ENCODE measurements around the gene CZIB.
A peak's percentile ranks its signal among the peaks of the same experiment; 100 is the strongest.
"Not testable (repeated sequence)": the region's sequence is repeated elsewhere in the genome, so short reads cannot be mapped to it uniquely, and the experiment has no call there.

Gene CZIB

DNA sequence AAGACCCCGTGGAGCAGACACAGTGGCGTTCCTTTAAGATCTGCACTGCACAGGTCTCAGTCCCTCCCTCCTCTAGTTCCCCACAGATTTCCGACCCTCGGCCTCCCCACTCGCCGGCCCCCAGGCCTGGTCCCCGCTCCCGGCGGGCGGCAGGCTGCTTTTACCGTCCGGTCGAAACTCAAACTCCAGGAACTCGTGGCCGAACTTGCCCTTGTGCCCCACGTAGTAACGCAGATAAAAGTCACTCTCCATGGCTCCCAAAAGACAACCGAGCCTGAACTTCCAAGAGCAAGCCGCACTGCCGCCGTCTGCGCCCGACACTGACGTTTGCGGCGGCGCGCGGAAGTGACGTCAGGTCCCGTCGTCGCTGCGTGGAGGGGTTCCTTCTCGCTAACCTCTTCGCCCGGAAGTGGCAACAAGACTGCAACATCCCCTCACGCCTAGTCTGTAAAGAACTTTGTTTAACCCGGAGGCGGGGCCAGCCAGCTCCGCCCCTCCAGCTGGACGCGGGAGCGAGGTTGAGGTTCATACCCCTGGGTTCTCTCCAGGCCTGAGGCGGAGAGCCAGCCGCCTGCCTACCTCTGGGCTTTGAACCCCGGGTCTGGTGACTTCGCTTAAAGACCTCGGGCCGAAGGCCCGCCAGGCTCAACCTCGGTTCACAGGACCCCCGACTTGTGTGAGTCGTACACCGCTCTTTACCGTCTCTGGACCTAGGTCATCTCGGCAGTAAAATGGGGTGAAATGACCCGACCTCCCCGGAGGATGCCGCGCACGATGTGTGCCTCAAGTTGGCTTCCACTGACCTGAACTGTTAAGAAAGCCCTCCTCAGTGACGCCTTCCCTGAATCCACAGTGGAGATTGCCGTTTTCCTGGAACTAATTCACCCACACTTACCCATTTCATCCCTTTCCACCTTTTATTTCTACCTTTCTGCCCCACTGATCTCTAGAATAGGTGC, 18.0 kb upstream of the CZIB start, which contains the start of gene MAGOH:
Gene MAGOH (minus strand): TSS at position 322 of the 959 bp plus-strand sequence. CDS start 70 bp downstream, at position 252.
- peak; percentile 93 for DNase-seq (ENCODE audit: low read depth)

DNA sequence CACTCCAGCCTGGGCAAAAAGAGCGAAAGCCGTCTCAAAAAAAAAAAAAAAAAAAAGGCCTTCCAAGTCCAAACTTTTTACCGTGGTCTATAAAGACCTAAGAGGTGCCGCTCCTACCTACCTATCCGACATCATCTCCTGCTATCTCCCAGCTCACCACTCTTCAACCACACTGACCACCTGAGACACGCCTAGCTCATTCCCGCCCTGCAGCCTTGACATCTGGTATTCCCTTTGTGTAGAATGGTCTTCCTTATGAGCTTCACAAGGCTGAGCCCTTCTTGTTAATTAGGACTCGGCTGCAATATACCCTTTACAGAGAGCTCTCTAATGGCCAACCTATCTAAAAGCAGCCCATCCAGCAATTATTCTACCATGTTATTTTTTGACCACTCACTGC, 17.2 kb upstream of the CZIB start:
- no peak for DNase-seq (ENCODE audit: low read depth)

DNA sequence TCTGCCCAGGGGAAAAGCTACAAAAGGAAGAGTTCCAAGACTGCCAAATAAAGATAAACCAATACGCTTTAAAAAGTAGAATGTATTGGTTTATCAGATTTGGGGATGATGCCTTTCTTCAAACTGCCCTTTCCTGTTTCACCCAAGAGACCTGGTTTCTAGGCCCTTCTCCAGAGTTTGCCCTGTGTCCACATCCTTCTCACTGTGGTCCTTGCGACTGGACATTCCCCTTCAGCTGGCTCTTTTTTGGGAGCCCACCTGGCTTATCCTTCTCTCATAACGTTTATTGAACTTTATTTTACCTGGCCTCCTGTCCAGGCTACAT, 490 bp upstream of the CZIB start:
- no peak for DNase-seq (ENCODE audit: low read depth)

DNA sequence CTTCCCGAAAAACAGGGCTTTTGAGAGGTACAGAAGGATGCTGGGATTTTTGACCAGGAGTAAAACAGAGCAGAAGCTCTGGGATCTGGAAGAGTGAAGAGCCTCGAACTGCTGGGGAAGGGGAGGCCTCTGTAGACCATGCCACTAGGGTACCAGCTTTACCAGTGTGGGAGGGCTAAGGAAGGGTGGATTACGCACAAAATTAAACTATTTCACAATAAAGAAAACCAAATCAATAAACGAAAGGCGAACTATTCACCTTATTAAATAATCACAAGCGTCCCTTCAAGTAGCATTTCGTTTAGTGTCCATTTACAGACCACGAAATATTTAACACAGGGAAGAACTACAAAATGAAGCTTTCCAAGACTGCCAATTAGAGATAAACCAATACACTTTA, 723 bp downstream of the CZIB start:
- no peak for DNase-seq (ENCODE audit: low read depth)

DNA sequence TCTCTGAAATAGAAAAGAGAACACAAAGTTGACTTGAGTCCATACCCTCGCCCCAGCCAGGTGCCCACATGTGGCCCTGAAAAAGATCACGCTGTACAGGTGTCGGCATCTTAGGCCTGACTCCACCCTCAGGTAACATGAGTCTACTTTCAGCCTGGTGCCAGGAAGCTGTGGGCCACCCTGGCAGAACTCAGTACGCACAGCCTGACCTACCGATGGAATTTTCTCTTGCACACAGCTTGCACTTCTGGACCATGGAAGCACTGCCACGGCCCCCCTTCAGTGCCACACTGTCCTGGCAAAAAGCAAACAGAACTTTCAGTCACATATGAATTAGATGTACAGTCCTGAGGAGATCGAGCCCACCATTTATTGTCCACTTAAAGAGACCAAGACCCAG, 2.2 kb downstream of the CZIB start:
- DNase-seq (ENCODE audit: low read depth), result no peak

DNA sequence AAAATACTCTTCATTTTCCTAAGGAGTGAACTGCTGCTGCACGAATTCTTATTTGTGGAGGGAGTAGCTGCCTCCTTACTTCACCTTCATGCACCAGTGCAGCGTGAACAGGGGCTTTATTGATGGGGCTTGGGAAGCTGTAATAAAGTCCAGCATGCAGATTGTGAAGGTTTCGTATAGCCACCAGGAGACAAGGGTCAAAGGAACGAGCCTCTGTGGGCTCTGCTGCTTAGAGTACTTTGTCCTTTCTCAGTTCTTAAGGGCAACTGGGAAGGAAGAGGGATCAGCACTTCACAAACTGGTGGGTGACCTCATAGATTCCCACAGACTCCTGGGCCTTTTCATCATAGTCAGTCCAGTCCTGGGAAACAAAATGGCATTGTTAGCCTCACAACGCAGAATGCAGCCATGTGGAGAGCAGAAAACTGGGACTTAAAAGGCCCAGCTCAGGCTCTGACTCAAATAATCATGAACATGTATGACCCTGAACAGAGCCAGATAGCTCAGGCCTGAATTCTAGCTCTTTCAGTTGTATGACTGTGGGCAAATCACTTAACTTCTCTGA, 6.0 kb downstream of the CZIB start:
- no peak for DNase-seq (ENCODE audit: low read depth)

DNA sequence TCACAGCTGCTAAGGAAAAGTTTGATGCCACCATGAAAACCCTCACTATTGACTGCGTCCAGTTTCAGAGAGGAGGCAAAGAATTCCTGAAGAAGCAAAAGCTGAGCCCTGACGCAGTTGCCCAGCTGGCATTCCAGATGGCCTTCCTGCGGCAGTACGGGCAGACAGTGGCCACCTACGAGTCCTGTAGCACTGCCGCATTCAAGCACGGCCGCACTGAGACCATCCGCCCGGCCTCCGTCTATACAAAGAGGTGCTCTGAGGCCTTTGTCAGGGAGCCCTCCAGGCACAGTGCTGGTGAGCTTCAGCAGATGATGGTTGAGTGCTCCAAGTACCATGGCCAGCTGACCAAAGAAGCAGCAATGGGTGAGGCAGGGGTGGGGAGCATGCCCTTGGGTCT, 9.5 kb downstream of the CZIB start:
- no peak for DNase-seq (ENCODE audit: low read depth)

DNA sequence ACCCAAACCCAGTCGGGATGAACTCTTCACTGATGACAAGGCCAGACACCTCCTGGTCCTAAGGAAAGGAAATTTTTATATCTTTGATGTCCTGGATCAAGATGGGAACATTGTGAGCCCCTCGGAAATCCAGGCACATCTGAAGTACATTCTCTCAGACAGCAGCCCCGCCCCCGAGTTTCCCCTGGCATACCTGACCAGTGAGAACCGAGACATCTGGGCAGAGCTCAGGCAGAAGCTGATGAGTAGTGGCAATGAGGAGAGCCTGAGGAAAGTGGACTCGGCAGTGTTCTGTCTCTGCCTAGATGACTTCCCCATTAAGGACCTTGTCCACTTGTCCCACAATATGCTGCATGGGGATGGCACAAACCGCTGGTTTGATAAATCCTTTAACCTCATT, 10.1 kb downstream of the CZIB start:
- no peak for DNase-seq (ENCODE audit: low read depth)

DNA sequence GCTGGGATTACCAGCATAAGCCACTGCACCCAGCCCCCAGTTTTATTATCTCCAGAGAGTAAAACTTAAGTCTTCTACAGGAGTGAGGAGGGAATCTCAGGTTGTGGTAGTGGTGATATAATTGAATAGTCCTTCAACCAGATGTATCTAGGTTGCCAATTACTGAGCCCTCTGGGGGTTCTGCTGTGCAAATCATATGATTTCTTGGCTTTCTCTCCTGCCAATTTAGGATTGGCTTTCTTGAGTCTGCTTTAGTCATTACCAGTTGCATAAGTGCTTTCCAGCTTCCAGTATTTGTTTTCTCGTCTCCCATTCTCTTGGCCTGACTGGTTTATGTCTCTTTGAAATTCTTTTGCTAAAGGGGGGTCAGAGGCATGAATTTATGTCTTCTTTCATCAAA, 12.7 kb downstream of the CZIB start:
- no peak for DNase-seq (ENCODE audit: low read depth)

DNA sequence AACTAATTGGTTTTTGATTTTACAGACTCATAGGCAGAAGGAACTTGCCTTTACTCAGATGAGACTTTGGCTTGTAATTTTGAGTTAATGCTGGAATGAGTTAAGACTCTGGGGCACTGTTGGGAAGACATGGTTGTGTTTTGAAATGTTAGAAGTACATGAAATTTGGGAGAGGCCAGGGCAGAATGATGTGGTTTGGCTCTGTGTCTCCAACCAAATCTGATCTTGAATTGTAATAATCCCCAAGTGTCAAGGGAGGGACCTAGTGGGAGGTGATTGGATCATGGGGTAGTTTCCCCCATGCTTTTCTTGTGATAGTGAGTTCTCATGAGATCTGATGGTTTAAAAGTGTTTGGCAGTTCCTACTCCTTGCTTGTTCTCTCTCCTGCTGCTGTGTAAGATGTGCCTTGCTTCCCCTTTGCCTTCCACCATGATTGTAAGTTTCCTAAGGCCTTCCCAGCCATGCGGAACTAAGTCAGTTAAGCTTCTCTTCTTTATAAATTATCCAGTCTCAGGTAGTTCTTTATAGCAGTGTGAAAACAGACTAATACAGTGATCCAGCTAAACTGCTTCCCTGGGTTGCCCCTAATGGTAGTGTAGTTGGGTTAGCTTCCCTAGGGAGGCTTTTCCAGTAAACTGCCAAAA, 13.6 kb downstream of the CZIB start:
- DNase-seq (ENCODE audit: low read depth), result no peak

DNA sequence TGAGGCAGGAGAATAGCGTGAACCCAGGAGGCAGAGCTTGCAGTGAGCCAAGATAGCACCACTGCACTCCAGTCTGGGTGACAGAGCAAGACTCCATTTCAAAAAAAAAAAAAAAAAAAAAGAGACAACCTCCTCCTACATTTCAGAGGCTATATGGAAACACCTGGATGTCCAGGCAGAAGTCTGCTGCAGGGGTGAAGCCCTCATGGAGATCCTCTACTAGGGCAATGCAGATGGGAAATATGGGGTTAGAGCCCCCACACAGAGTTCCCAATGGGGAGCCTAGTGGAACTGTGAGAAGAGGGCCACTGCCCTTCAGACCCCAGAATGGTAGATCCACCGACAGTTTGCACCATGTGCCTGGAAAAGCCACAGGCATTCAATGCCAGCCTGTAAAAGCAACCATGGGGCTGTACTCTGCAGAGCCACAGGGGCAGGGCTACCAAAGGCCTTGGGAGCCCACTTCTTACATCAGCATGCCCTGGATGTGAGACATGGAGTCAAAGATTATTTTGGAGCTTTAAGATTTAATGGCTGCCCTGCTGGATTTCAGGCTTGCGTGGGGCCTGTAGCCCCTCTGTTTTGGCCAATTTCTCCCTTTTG, 14.2 kb downstream of the CZIB start:
- not testable (repeated sequence) for DNase-seq (ENCODE audit: low read depth)

DNA sequence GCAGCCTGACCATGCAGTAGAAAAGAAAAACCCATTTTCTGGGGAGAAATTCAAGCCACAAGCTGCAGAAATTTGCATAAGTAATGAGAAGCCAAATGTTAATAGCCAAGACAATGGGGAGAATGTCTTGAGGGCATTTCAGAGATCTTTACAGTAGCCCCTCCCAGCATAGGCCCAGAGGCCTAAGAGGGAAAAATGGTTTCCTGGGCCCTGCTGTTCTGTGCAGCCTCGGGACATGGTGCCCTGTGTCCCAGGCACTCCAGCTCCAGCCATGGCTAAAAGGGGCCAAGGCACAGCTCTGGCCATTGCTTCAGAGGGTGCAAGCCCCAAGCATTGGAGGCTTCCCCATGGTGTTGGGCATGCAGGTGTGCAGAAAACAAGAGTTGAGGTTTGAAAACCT, 14.9 kb downstream of the CZIB start:
- DNase-seq (ENCODE audit: low read depth), result not testable (repeated sequence)

DNA sequence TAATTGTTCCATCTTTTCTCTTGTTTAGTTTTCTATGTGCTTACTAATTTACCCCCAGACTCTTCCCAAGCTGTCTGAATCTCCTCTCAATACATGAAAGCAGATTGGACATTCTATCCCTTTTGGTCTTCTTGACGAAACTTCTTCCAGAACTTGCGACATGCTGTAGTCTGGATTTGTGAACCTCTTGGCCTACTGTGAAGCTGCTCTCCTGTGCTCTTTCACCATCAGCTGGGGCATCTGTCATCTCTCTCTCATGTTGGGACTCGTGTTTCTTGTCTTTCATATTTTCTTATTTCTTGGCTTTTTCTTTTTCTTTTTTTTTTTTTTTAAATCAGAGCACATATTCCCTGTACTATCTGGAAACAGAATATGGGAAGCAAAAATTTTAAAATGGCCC, 17.0 kb downstream of the CZIB start:
- DNase-seq (ENCODE audit: low read depth), result no peak

DNA sequence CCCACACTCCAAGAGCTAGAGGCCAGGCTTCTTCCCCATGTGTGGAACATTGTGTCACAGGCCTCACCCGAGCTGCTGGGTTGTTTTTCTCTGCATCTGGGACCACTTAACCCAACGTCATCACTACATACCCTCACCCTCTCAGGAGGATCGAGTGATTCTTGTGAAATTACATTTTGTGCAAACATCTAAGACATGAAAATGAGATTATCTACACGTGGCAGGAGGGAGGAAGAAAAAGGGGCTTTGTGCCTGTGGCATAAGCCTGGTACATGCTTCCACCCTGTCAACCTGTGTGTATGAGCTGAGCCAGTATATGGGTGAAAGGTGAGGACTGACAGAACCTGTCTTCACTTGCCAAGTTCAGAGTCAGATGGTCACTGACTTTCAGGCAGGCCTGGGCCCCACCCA, 22.2 kb downstream of the CZIB start:
- DNase-seq (ENCODE audit: low read depth), result no peak

DNA sequence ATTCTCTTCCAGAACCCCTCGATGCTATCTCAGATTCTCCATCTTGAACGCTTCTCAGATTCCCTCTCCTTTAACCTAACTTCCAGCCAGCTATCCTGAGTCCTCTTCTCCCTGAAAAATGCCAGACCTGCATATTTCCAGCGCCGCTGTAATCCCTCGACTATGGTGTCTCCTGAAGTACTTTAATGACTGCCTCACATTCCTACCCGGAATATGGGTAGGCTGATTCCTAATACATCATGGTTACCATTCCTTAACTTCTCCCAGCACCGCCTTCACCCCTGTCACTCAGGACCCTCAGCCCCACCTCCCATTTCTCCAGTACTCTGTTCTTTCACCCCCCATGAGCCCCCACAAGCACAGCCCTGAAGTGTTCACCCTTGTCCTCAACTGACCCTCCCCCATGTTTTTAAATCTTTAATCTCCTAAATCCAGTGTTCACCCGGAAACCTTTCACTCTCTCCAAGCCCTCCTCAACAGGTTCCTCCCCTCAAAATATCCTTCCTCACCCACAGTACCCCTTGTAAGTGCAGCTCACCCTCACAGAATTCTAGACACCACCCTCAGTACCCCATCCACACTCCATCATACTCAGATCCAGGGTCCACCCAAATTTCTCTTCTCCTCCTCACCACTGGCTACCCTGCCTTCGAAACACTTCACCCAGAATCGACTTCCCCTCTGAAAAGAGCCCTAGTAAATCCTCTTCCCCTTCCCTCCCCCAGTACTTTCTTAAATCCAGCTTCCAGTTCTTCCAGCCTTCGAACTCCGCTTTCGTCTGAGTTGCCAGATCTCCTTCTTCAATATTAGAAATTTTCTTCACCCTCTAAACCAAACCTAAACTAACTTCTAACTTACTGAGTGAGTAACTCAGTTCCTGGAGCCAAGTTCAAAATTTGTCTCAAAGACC, 22.9 kb downstream of the CZIB start:
- no peak for DNase-seq (ENCODE audit: low read depth)

DNA sequence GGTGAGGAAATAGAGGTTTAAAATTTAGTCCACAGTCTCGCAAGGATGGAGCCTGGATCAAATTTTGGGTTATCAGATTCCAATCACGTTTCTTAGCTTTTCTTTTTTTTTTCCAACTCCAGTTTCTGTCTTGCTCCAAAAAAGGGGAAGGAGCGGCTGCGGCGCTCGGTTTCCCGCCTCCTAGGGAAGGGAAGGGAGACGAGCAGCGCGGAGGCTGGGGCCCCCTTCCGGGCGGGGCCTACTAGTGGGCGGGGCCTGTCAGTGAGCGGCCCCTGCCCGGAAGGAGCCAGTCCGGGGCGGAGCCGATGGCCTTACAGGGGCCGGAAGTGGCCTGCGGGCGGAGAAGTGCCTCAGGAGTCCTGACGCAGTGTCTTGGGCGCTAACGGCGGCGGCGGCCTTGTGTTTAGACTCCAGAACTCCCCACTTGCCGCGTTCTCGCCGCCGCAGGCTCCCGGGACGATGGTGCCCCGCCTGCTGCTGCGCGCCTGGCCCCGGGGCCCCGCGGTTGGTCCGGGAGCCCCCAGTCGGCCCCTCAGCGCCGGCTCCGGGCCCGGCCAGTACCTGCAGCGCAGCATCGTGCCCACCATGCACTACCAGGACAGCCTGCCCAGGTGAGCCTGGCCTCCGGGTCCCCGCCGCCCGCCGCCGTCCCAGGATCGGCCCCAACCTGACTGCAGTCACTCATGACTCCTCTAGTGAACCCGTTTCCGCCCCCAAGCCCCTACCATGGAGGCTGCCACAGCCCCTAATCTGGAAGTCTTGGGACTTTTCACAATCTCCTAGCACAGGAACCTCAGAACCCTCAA, 23.7 kb downstream of the CZIB start, which contains the start of gene CPT2:
Gene CPT2 (plus strand): TSS at position 340 of the 806 bp plus-strand sequence. CDS start 120 bp downstream, at position 460.
- DNase-seq (ENCODE audit: low read depth), result peak; percentile 75

DNA sequence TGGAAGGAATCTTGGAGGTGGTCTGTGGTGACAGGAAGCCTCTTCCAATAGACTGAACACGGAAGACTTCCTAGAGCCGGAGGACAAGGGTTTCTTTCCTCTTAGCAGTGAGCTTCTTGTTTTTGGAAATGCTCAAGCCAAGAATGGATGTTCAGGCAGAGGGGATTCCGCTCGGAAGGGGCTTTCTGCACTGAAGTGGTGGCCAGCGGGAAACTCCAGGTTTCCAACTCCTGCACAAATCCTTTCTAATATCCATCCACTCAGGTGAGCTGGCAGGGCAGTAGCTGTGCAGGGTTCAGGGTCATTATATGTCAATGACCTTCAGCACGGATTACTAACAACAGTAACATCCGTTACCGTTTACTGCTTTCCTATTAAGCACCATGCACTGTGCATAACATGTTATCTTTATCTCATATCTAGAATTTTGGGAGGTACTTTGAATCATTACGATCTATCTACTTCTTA, 24.4 kb downstream of the CZIB start:
- DNase-seq (ENCODE audit: low read depth), result no peak

DNA sequence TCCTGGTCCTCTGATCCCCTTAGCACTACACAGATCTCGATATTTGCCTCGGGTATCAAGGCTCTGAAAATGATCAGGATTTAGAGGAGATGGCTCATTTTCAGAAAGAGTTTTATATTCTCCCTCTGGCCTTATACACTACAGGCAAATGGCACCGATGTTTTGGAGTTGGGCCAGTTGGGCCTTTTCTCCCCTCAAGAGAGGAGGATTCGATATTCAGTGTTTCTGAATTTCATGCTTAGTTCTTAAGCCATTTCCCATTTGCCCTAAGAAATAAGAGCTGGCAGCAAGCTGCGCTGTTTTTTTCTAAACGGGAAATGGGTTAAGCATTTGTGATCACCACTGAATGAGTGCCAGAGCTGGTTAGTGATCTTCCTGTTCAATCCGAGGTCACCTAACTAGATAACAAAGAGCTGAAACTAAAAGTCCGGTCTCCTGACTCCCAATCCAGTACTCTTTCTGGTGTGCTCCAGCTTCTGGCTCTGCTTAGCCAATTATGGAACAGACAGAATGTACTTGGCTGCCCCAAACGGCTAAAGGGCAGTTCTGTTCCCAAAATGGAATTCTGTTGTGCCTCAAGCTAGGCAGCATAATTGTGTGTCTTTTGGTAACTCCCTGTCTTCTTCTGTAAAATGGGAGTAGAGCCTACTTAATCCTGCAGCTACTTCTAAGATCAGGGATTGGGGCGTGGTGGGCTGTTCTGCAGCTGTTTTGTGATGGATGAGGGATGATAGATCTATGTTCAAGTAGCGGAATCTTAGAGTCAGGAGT, 25.0 kb downstream of the CZIB start:
- no peak for DNase-seq (ENCODE audit: low read depth)

DNA sequence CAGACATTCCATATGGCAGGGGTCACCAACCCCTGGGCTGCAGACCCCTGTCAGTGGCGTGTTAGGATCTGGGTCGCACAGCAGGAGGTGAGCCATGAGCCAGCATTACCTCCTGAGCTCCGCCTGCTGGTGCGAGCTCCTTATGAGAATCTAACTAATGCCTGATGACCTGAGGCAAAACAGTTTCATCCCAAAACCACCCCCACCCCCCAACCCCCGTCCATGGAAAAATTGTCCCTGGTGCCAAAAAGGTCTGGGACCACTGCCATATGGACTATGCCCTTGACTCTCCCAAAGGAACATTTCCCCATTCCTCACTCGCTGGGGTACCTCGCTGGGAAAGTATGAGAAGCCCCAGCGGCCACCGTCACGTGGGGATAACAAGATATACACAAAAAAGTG, 30.2 kb downstream of the CZIB start:
- DNase-seq (ENCODE audit: low read depth), result no peak

DNA sequence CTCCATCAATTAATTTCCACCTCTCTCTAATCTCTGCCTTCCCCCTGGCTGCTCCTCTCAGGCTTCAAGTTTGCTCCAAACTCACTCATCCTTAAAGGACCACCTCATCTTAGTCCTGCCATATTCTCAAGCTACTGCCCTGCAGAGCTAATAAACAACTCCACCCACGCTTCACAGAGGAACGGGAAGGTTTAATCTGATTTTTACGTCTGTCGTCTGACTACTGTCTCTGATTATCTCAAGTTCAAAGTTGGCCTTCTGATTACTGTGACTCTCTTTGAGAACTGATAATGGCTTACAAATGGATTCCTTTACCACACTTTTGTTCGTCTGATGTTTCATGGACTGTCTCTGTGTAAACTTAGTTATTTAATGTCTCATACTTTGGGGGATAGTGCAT, 31.4 kb downstream of the CZIB start:
- DNase-seq (ENCODE audit: low read depth), result no peak
